Measurements from ENCODE around the gene FBXO45.
A peak's percentile ranks its signal among the peaks of the same experiment; 100 is the strongest.
"Not testable (repeated sequence)": the region's sequence is repeated elsewhere in the genome, so short reads cannot be mapped to it uniquely, and the experiment has no call there.

Gene FBXO45

GRCh38 chr3:196568246-196569002 lies at the start of gene FBXO45, which contains the start of gene WDR53:
TSS of gene FBXO45 (plus strand) at chr3:196568660. CDS start at chr3:196568985, 325 bp downstream.
TSS of gene WDR53 (minus strand) at chr3:196568554. CDS start at chr3:196561475, 7,079 bp downstream.
- peak; percentile 55 for DNase-seq

GRCh38 chr3:196518966-196519717 lies 49.3 kb upstream of the FBXO45 start:
- DNase-seq: no peak

GRCh38 chr3:196519718-196520082 lies 48.8 kb upstream of the FBXO45 start:
- DNase-seq: no peak

GRCh38 chr3:196521291-196521690 lies 47.2 kb upstream of the FBXO45 start:
- DNase-seq: not testable (repeated sequence)

- no peak for DNase-seq
Observed at GRCh38 chr3:196523841-196524240, 44.6 kb upstream of the FBXO45 start.

GRCh38 chr3:196524527-196524926 lies 43.9 kb upstream of the FBXO45 start:
- DNase-seq: no peak

- DNase-seq: no peak
Observed at GRCh38 chr3:196525141-196525540, 43.3 kb upstream of the FBXO45 start.

GRCh38 chr3:196528639-196529233 lies 39.7 kb upstream of the FBXO45 start:
- DNase-seq: no peak

GRCh38 chr3:196531418-196531817 lies 37.0 kb upstream of the FBXO45 start:
- no peak for DNase-seq

- no peak for DNase-seq
Observed at GRCh38 chr3:196533260-196533681, 35.2 kb upstream of the FBXO45 start.

- no peak for DNase-seq
Observed at GRCh38 chr3:196537319-196537984, 31.0 kb upstream of the FBXO45 start.

- DNase-seq: no peak
Observed at GRCh38 chr3:196541684-196542445, 26.6 kb upstream of the FBXO45 start.

GRCh38 chr3:196544491-196544992 lies 23.9 kb upstream of the FBXO45 start:
- DNase-seq: no peak

- no peak for DNase-seq
Observed at GRCh38 chr3:196546537-196546936, 21.9 kb upstream of the FBXO45 start.

- no peak for DNase-seq
Observed at GRCh38 chr3:196547067-196547466, 21.4 kb upstream of the FBXO45 start.

GRCh38 chr3:196549312-196549711 lies 19.1 kb upstream of the FBXO45 start:
- not testable (repeated sequence) for DNase-seq

- not testable (repeated sequence) for DNase-seq
Observed at GRCh38 chr3:196550172-196550571, 18.3 kb upstream of the FBXO45 start.

- no peak for DNase-seq
Observed at GRCh38 chr3:196552253-196552652, 16.2 kb upstream of the FBXO45 start.

GRCh38 chr3:196553551-196553950 lies 14.9 kb upstream of the FBXO45 start:
- no peak for DNase-seq

GRCh38 chr3:196554205-196554604 lies 14.3 kb upstream of the FBXO45 start:
- no peak for DNase-seq

- DNase-seq: no peak
Observed at GRCh38 chr3:196555295-196555694, 13.2 kb upstream of the FBXO45 start.

- DNase-seq: no peak
Observed at GRCh38 chr3:196557236-196557635, 11.2 kb upstream of the FBXO45 start.
